DOHH2 (cell line): ENCODE results near the gene ITGB1BP1.

Experiments used
- H3F3A ChIP-seq: fragments of 200-600 bp; sonication (generic), shearing (Covaris generic); 2 replicates; pipeline ENCODE4 v1.6.0; 2016; ENCODE audit warnings: antibody characterized with exemption, mild to moderate bottlenecking; ENCODE audit not compliant: control insufficient read depth, insufficient read depth
- H3K27ac ChIP-seq: fragments of 200-600 bp; sonication (generic); 2 replicates; pipeline ENCODE4 v1.5.1; 2014; ENCODE audit warnings: low read depth, mild to moderate bottlenecking, low read length, moderate library complexity
- H3K27me3 ChIP-seq: fragments of 200-600 bp; sonication (generic); 2 replicates; pipeline ENCODE4 v1.6.1; 2014; ENCODE audit warnings: mild to moderate bottlenecking, low read length, mixed read lengths; ENCODE audit not compliant: control insufficient read depth
- H3K36me3 ChIP-seq: fragments of 200-600 bp; sonication (generic); 2 replicates; pipeline ENCODE4 v1.6.1; 2014; ENCODE audit warnings: mild to moderate bottlenecking, low read length, moderate library complexity, mixed read lengths; ENCODE audit not compliant: control insufficient read depth
- H3K4me1 ChIP-seq: fragments of 200-600 bp; sonication (generic); 2 replicates; pipeline ENCODE4 v1.6.1; 2014; ENCODE audit warnings: mild to moderate bottlenecking, low read length, mixed read lengths; ENCODE audit not compliant: control insufficient read depth
- H3K4me2 ChIP-seq: fragments of 200-600 bp; sonication (generic); 2 replicates; pipeline ENCODE4 v1.6.0; 2014; ENCODE audit warnings: mild to moderate bottlenecking, low read length, moderate library complexity
- H3K4me3 ChIP-seq: fragments of 200-600 bp; sonication (generic); 2 replicates; pipeline ENCODE4 v1.5.1; 2014; ENCODE audit warnings: mild to moderate bottlenecking, low read length, mixed read lengths
- H3K79me2 ChIP-seq: fragments of 200-600 bp; sonication (generic); 2 replicates; pipeline ENCODE4 v1.6.1; 2014; ENCODE audit warnings: mild to moderate bottlenecking, low read length, mixed read lengths; ENCODE audit not compliant: control insufficient read depth
- H3K9me2 ChIP-seq: fragments of 200-600 bp; sonication (generic); replicated peaks from 2 replicates; pipeline ENCODE4 v1.6.1; 2014; ENCODE audit warnings: mild to moderate bottlenecking, low read length, mixed read lengths; ENCODE audit not compliant: control insufficient read depth
- H3K9me3 ChIP-seq: fragments of 200-600 bp; sonication (generic); 2 replicates; pipeline ENCODE4 v1.6.1; 2014; ENCODE audit warnings: antibody characterized with exemption, low read length, mixed read lengths; ENCODE audit not compliant: control insufficient read depth, insufficient read depth
- H4K20me1 ChIP-seq: fragments of 200-600 bp; sonication (generic); 2 replicates; pipeline ENCODE4 v1.6.0; 2014; ENCODE audit warnings: low read depth, mild to moderate bottlenecking, antibody characterized with exemption, low read length, moderate library complexity; ENCODE audit not compliant: control insufficient read depth, insufficient read depth
- CTCF ChIP-seq: fragments of 200-600 bp; sonication (generic); IDR thresholded peaks from one replicate; pipeline ENCODE4 v1.5.1; 2014; ENCODE audit warnings: antibody characterized with exemption, mild to moderate bottlenecking, low read depth, low read length; ENCODE audit not compliant: poor library complexity, severe bottlenecking
- EZH2phosphoT487 ChIP-seq: fragments of 200-600 bp; sonication (generic); IDR thresholded peaks from 2 replicates; pipeline ENCODE4 v1.6.1; 2017; ENCODE audit warnings: borderline replicate concordance, mild to moderate bottlenecking, antibody characterized with exemption, low read length, moderate library complexity, mixed read lengths

The ITGB1BP1 gene

DNA sequence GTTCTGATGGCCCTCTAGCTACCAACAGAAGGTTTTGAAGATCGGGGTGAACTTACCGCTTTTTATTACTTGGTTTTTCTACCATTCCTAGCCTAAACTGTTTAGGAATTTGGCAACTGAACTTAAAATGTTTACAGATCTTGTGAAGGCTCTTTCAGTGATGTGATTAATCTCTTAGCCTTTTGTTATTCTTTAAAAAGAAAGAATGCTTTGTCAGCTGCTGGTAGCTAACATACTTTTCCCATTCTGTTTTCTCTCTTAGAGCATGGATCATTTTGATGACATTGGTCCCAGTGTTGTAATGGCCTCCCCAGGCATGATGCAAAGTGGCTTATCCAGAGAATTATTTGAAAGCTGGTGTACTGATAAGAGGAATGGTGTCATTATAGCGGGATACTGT is 18.2 kb upstream of the ITGB1BP1 start:
- no peak for TF ChIP-seq CTCF
- TF ChIP-seq EZH2phosphoT487: no peak
- Histone ChIP-seq H3K27me3 (no peaks in the 10 kb centered on the region), H3F3A (no peaks in the 10 kb centered on the region), H4K20me1 (no peaks in the 10 kb centered on the region), H3K27ac (no peak overlapping the region), H3K4me2 (no peak overlapping the region), H3K4me3 (no peak overlapping the region), H3K9me3 (no peaks in the 10 kb centered on the region), H3K9me2 (no peaks in the 10 kb centered on the region), H3K79me2 (no peaks in the 10 kb centered on the region), H3K4me1 (no peaks in the 10 kb centered on the region), H3K36me3 (peaks cover 82% of the 10 kb centered on the region)

- no peaks in the 10 kb centered on the region for H3K4me1 ChIP-seq
- no peaks in the 10 kb centered on the region for H3K27me3 ChIP-seq
- H3K79me2 ChIP-seq: no peaks in the 10 kb centered on the region
- H3K9me2 ChIP-seq: no peaks in the 10 kb centered on the region
- peaks cover 81% of the 10 kb centered on the region for H3K36me3 ChIP-seq
- TF ChIP-seq CTCF: no peak
- TF ChIP-seq EZH2phosphoT487: no peak
- no peaks in the 10 kb centered on the region for H4K20me1 ChIP-seq
- no peaks in the 10 kb centered on the region for H3K9me3 ChIP-seq
- H3F3A ChIP-seq: no peaks in the 10 kb centered on the region
- H3K27ac ChIP-seq: no peak overlapping the region
- H3K4me3 ChIP-seq: no peak overlapping the region
- no peak overlapping the region for H3K4me2 ChIP-seq
Measured at GRCh38 chr2:9440058-9440727, 16.9 kb upstream of the ITGB1BP1 start.

DNA sequence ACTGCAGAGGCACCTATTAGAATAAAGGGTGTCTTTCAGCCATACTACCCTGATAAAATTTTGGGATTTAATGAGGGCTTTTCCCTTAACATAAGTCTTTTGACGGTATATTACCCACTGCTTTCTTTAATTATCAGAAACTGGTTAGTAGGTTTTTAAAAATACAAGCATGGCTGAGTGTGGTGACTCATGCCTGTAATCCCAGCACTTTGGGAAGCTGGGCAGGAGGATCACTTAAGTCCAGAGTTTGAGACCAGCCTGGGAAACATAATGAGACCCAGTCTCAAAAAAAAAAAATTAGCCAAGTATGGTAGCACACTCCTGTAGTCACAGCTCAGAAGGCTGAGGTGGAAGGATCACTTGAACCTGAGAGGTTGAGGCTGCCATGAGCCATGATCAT is 16.2 kb upstream of the ITGB1BP1 start:
- H3K4me3 ChIP-seq: no peak overlapping the region
- no peaks in the 10 kb centered on the region for H3K9me3 ChIP-seq
- H3K36me3 ChIP-seq: peaks cover 81% of the 10 kb centered on the region
- H3K27ac ChIP-seq: no peak overlapping the region
- H3K4me1 ChIP-seq: no peaks in the 10 kb centered on the region
- TF ChIP-seq CTCF: no peak
- no peak overlapping the region for H3K4me2 ChIP-seq
- no peaks in the 10 kb centered on the region for H3K27me3 ChIP-seq
- H3K9me2 ChIP-seq: no peaks in the 10 kb centered on the region
- H3K79me2 ChIP-seq: no peaks in the 10 kb centered on the region
- no peaks in the 10 kb centered on the region for H4K20me1 ChIP-seq
- H3F3A ChIP-seq: no peaks in the 10 kb centered on the region
